Esophagus muscularis mucosa (tissue), 4 donors: Measurements from ENCODE around the gene HEMGN. TPM values are rescaled to one million over a fixed set of nuclear protein-coding genes. Genes with fewer than 3 reads are reported as not detected.
"Not testable (repeated sequence)": the region's sequence is repeated elsewhere in the genome, so short reads cannot be mapped to it uniquely, and the experiment has no call there.

Source experiments
- DNase-seq: peaks from one replicate; pipeline ENCODE4 v3.0.0-alpha.2; 2017; ENCODE audit errors: extremely low spot score
- H3K27ac ChIP-seq, 4 donors: fragments of 200-600 bp; sonication (generic); replicated peaks in 1 of 4; 1 replicate in 3 of 4; 2 replicates in 1 of 4; pipeline ENCODE4 v1.5.1; 2016 to 2019; ENCODE audit warnings: mild to moderate bottlenecking in 1 of 4
- H3K27me3 ChIP-seq, 4 donors: fragments of 200-600 bp; sonication (generic); one replicate each; pipeline versions ENCODE4 v1.5.1 to v1.6.0; 2016 to 2019
- H3K36me3 ChIP-seq, 4 donors: fragments of 200-600 bp; sonication (generic); one replicate each; pipeline ENCODE4 v1.5.1; 2016 to 2019
- H3K4me1 ChIP-seq, 4 donors: fragments of 200-600 bp; sonication (generic); one replicate each; pipeline ENCODE4 v1.5.1; 2016 to 2019
- H3K4me3 ChIP-seq, 4 donors: fragments of 200-600 bp; sonication (generic); 1 replicate in 2 of 4; 2 replicates in 2 of 4; pipeline ENCODE4 v1.5.1; 2016 to 2019; ENCODE audit warnings: mild to moderate bottlenecking in 4 of 4, moderate library complexity in 1 of 4
- H3K9me3 ChIP-seq, 4 donors: fragments of 200-600 bp; sonication (generic); 1 replicate in 3 of 4; 2 replicates in 1 of 4; pipeline ENCODE4 v1.5.1; 2016 to 2019
- EP300 ChIP-seq: sonication (generic); formaldehyde crosslinking; IDR thresholded peaks from one replicate; pipeline ENCODE4 v1.6.1; 2017; ENCODE audit warnings: antibody characterized with exemption
- POLR2A ChIP-seq: fragments of 450-650 bp; IDR thresholded peaks from one replicate; pipeline ENCODE4 v1.6.1; 2017; ENCODE audit warnings: antibody characterized with exemption, moderate library complexity, mild to moderate bottlenecking, low read depth
- POLR2AphosphoS5 ChIP-seq, 2 donors: sonication (generic); formaldehyde crosslinking; IDR thresholded peaks; one replicate each; pipeline ENCODE4 v1.6.1; 2017; ENCODE audit warnings: antibody characterized with exemption in 2 of 2
- WGBS: methylation state at CpG from one replicate; pipeline ENCODE4 v1.1.5; 2018; 5-methylcytosine and 5-hydroxymethylcytosine counted together
- intact Hi-C: fragments of 100-400 bp; cut with DNase I; formaldehyde crosslinking; loops from one replicate; pipeline ENCODE4 v1.15.1; 2023
- total RNA-seq, 4 donors: library from RNA; depleted of rRNA; stranded (reverse); fragments of >200 nt; gene quantifications; one replicate each; pipeline versions ENCODE4 v1.1.0 to v1.2.1, GENCODE V29; 2016
- TF ChIP-seq, protein P1 (sequence below), 3 experiments: fragments of 200-600 bp in 2 of 3; fragments of 450-650 bp in 1 of 3; sonication (generic) in 2 of 3; IDR thresholded peaks; one replicate each; pipeline ENCODE4 v1.5.1; 2017 to 2019; ENCODE audit warnings: antibody characterized with exemption in 3 of 3, mild to moderate bottlenecking in 2 of 3, moderate library complexity in 1 of 3

HEMGN gene
- total RNA-seq, 4 donors from 2014 or later = 1.2 TPM; not detected in 3

GRCh38 chr9:97964901-97965300, 26.9 kb upstream of the HEMGN start:
- intact Hi-C loops = no loop called here
- TF ChIP-seq, protein P1, sequence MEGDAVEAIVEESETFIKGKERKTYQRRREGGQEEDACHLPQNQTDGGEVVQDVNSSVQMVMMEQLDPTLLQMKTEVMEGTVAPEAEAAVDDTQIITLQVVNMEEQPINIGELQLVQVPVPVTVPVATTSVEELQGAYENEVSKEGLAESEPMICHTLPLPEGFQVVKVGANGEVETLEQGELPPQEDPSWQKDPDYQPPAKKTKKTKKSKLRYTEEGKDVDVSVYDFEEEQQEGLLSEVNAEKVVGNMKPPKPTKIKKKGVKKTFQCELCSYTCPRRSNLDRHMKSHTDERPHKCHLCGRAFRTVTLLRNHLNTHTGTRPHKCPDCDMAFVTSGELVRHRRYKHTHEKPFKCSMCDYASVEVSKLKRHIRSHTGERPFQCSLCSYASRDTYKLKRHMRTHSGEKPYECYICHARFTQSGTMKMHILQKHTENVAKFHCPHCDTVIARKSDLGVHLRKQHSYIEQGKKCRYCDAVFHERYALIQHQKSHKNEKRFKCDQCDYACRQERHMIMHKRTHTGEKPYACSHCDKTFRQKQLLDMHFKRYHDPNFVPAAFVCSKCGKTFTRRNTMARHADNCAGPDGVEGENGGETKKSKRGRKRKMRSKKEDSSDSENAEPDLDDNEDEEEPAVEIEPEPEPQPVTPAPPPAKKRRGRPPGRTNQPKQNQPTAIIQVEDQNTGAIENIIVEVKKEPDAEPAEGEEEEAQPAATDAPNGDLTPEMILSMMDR (IDR thresholded peaks at IDR 0.05) = no peak
- no peak for TF ChIP-seq POLR2A
- TF ChIP-seq POLR2AphosphoS5 (IDR thresholded peaks at IDR 0.05) = no peak
- no peak for TF ChIP-seq EP300

DNA sequence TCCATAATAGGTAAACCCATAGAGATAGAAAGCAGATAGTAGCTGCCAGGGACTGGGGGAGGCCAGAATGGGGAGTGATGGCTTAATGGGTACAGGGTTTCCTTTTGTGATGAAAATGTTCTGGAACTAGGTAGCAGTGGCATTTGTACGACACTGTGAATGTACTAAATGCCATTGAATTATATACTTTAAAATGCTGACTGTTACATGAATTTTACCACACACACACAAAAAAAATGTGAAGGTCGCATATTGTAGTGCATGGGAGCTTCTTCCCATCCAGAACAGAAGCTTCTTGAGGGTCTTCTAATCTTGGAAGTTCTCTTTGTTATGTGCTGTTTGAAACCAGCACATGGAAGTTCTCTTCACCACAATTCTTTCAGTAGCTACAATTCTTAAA, 25.3 kb upstream of the HEMGN start:
- H3K27ac ChIP-seq = no peak overlapping the region
- 71% methylated on average over 2 of the region's 2 CpGs for WGBS
- intact Hi-C loops = no loop called here
- H3K4me3 ChIP-seq = no peak overlapping the region
- no peaks in the 10 kb centered on the region for H3K9me3 ChIP-seq
- H3K4me1 ChIP-seq = no peaks in the 10 kb centered on the region
- TF ChIP-seq EP300 = no peak
- TF ChIP-seq, protein P1 (IDR thresholded peaks at IDR 0.05) = no peak
- TF ChIP-seq POLR2A = no peak
- no peak for TF ChIP-seq POLR2AphosphoS5 (IDR thresholded peaks at IDR 0.05)
- H3K36me3 ChIP-seq = no peaks in the 10 kb centered on the region
- no peak for DNase-seq
- peaks cover 0 to 20% (median 0%) of the 10 kb centered on the region in 4 donors for H3K27me3 ChIP-seq

More at GRCh38 chr9:97964901-97965300, 26.9 kb upstream of the HEMGN start:
- no peaks in the 10 kb centered on the region for H3K9me3 ChIP-seq
- no peak overlapping the region for H3K27ac ChIP-seq
- H3K4me1 ChIP-seq = no peaks in the 10 kb centered on the region
- DNase-seq = no peak
- H3K27me3 ChIP-seq = peaks cover 0 to 20% (median 0%) of the 10 kb centered on the region in 4 donors
- H3K36me3 ChIP-seq = no peaks in the 10 kb centered on the region
- no peak overlapping the region for H3K4me3 ChIP-seq

DNA sequence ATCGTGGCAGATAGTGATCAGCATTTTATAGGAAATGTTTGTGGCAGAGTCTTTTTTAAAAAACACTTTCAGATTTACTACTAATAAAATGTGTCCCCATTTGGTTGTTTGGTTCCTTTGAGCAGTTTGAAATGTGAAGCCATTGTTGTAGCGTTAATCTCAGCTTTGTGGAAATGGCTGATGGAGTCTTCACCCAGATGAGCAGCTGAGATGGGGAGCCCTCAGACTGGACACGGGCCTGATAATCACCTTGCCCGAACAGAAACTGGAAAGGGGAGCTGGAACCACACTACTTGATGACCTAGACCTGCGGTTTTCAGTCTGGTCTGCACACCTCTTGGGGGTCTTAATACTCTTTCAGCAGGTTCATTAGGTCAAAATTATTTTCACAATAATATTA, 24.6 kb upstream of the HEMGN start:
- TF ChIP-seq POLR2A = no peak
- TF ChIP-seq, protein P1 (IDR thresholded peaks at IDR 0.05) = no peak
- TF ChIP-seq EP300 = no peak
- TF ChIP-seq POLR2AphosphoS5 (IDR thresholded peaks at IDR 0.05) = no peak

DNA sequence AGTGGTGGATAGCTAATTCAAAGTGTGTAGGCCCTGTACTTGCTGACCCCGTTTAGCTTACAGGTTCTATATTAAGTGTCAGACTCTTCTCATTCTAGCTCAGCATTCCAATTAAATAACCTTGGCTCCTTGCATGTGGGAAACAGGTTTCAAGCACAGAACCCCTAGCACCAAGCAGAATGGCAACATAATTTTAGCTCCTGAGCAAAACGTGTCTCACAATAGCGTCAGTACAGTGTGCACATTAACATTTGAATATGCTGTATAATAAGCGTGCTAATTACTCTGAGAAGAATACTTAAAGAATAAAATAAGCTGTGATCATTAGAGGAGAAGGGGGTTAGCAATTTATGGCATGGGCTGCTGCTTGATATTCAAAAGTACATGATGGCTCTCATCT, 24.2 kb upstream of the HEMGN start:
- Histone ChIP-seq H3K4me1 (no peaks in the 10 kb centered on the region), H3K4me3 (no peak overlapping the region), H3K27me3 (peaks cover 0 to 9% (median 0%) of the 10 kb centered on the region in 4 donors), H3K27ac (no peak overlapping the region), H3K9me3 (no peaks in the 10 kb centered on the region), H3K36me3 (no peaks in the 10 kb centered on the region)
- 82% methylated on average over 4 of the region's 4 CpGs for WGBS
- DNase-seq = no peak
- TF ChIP-seq POLR2AphosphoS5 (IDR thresholded peaks at IDR 0.05) (no peak), POLR2A (no peak), EP300 (no peak)
- TF ChIP-seq, protein P1 (IDR thresholded peaks at IDR 0.05) = no peak
- intact Hi-C loops = no loop called here

More for the DNA sequence above, 24.6 kb upstream of the HEMGN start:
- no peaks in the 10 kb centered on the region for H3K4me1 ChIP-seq
- whole genome bisulfite sequencing = 87% methylated on average over 5 of the region's 5 CpGs
- H3K4me3 ChIP-seq = no peak overlapping the region
- H3K9me3 ChIP-seq = no peaks in the 10 kb centered on the region
- peaks cover 0 to 13% (median 0%) of the 10 kb centered on the region in 4 donors for H3K27me3 ChIP-seq
- H3K36me3 ChIP-seq = no peaks in the 10 kb centered on the region
- H3K27ac ChIP-seq = no peak overlapping the region
- DNase-seq = no peak
- intact Hi-C loops = no loop called here

GRCh38 chr9:97961361-97961760, 23.4 kb upstream of the HEMGN start:
- Histone ChIP-seq H3K4me1 (no peaks in the 10 kb centered on the region), H3K4me3 (no peak overlapping the region), H3K27ac (no peak overlapping the region), H3K9me3 (no peaks in the 10 kb centered on the region), H3K27me3 (peaks cover 0 to 1% (median 0%) of the 10 kb centered on the region in 4 donors), H3K36me3 (no peaks in the 10 kb centered on the region)
- WGBS = 89% methylated on average over 2 of the region's 2 CpGs
- no peak for TF ChIP-seq POLR2AphosphoS5 (IDR thresholded peaks at IDR 0.05)
- no peak for TF ChIP-seq EP300
- TF ChIP-seq, protein P1 (IDR thresholded peaks at IDR 0.05) = no peak
- no peak for TF ChIP-seq POLR2A
- intact Hi-C loops = no loop called here
- DNase-seq = no peak

- H3K36me3 ChIP-seq, DNase-seq, H3K9me3 ChIP-seq, H3K4me1 ChIP-seq, H3K4me3 ChIP-seq, H3K27ac ChIP-seq, H3K27me3 ChIP-seq, intact Hi-C loops: not testable (repeated sequence)
- 84% methylated on average over 9 of the region's 9 CpGs for WGBS
Observed at GRCh38 chr9:97960678-97961328, 22.8 kb upstream of the HEMGN start.
